Activated naive CD8-positive, alpha-beta T cell treated with anti-CD3 and anti-CD28 coated beads, Interleukin-2, amount 50 U/mL, for 24 hours (primary cell): ENCODE measurements around the gene TTC39C.

Source experiments
- ATAC-seq: fragments of 150-1000 bp; cut with Tn5 transposase; one replicate; pipeline ENCODE4 v1.10.0; 2021
- DNase-seq: peaks from one replicate; pipeline ENCODE4 v3.0.0; 2021
- H3K27ac Mint-ChIP-seq: one replicate; pipeline ENCODE4 v1.8.0; 2021; ENCODE audit warnings: mild to moderate bottlenecking, mixed read lengths
- H3K27me3 Mint-ChIP-seq: one replicate; pipeline ENCODE4 v1.8.0; 2021; ENCODE audit warnings: mixed read lengths
- H3K36me3 Mint-ChIP-seq: one replicate; pipeline ENCODE4 v1.8.0; 2021; ENCODE audit warnings: low read depth, mixed read lengths
- H3K4me1 Mint-ChIP-seq: one replicate; pipeline ENCODE4 v1.8.0; 2021; ENCODE audit warnings: mixed read lengths
- H3K4me3 Mint-ChIP-seq: one replicate; pipeline ENCODE4 v1.8.0; 2021; ENCODE audit warnings: mild to moderate bottlenecking, moderate library complexity, mixed read lengths
- H3K9me3 Mint-ChIP-seq: one replicate; pipeline ENCODE4 v1.8.0; 2021; ENCODE audit warnings: mixed read lengths

Gene TTC39C

DNA sequence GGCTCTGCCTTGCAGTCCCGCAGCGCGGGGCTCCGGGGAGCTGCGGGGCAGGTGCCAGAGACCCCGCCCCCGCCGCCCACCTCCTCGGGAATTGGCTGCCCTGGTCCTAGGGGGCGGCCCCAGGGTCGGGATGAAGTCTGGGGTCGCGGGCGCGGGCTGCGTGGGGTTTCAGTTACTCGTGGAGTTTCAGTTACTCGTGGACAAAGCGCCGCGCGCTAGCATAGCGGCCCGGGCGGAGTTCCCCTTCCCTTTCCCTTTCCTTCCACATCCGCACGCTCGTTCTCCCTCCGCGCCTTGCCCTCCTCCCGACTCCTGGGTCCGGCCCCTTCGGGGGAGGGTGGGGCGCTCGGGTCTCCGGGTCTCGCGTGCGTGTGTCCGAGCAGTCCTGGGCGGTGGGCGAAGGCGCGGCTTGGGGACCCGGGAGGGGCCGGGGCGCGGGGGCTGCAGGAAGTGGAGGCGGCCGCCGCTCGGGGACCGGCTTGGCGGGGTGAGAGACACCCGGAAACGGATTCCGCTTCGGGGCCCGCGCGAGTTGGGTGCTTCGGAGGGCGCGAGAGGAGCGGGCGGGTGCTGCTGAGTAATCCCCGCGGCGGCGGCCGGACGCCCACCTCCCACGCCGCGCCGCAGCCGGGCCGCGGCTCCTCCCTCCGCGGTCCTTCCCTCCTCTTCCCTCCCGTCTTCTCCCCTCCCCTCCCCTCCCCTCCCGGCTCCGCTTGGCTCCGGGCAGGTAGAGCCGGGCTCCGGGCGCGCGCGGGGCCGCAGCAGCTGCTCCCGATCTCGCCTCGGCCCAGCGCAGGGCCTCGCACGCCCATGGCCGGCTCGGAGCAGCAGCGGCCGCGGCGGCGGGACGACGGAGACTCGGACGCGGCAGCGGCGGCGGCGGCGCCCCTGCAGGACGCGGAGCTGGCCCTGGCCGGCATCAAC, at the start of gene TTC39C:
TTC39C (plus strand) TSS at position 693 of the 924 bp plus-strand sequence; CDS start at position 811, 118 bp downstream.
- peak within 1 kb of the TSS; percentile 85 for H3K27ac Mint-ChIP-seq
- no peaks in the 10 kb centered on the region for H3K27me3 Mint-ChIP-seq
- peaks cover 77% of the 10 kb centered on the region for H3K4me1 Mint-ChIP-seq
- peaks cover 8% of the 10 kb centered on the region for H3K36me3 Mint-ChIP-seq
- no peaks in the 10 kb centered on the region for H3K9me3 Mint-ChIP-seq
- peak within 1 kb of the TSS; percentile 94 for H3K4me3 Mint-ChIP-seq
- DNase-seq, result peak; percentile 88
- peak; percentile 63 for ATAC-seq

DNA sequence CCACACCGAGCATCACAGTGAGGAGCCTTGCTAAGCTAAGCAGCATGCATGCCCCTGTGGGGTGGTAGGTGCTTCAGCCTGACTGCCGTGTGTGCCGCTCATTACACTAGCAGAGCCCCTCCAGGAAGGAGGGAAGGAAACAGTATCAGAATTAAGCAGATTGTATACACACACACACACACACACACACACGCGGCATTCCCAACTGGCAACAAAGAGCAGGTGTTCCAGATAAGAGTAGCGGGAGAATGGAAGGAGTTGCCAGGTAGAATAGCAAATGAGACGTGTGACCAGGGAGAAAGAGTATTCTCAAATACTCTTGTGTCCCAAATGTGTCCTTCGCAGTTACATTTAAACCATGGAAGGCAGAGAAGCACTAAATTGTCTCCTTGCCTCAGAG, 47.6 kb upstream of the TTC39C start:
- Mint-ChIP-seq H3K27ac (peak overlapping the region; percentile 24), H3K27me3 (no peaks in the 10 kb centered on the region), H3K4me3 (no peak overlapping the region), H3K9me3 (no peaks in the 10 kb centered on the region), H3K4me1 (peaks cover 72% of the 10 kb centered on the region), H3K36me3 (peaks cover 5% of the 10 kb centered on the region)
- DNase-seq (no peak), ATAC-seq (no peak)

DNA sequence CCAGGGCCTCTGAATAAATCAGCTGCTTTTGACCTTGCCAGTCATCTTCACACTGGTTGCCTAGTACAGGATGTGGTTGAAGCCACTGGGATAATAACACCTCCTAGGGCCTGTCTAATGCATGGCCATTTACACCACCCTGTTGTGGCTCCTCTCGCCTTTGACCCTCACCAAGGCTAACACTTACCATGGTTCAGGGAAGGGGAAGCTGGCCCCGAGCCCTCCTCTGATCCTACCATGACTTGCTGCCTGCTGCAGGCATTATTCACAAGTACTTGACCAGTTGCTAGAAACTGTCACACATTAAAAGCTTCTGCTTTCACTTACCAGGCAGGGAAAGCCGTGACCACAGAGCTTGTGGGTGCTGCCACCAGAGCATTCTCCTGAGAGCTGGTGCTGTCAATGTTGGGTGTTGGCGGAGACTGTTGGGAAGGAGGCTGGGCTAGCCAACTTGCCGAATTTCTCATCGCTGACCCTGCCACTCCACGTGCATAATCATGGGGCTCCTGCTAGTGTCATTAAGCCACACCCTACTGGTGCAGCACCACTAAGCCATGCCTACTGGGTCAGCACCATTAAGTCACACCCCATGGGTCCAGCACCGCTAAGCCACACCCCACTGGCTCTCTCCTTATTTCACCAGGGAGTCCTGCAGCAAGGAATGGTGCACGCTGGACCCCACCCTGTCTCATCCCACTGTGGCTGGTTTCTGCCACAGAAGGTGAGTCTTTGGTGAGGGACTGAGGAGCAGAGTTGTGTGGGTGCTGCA, 47.0 kb upstream of the TTC39C start:
- no peaks in the 10 kb centered on the region for H3K27me3 Mint-ChIP-seq
- no peak overlapping the region for H3K4me3 Mint-ChIP-seq
- H3K36me3 Mint-ChIP-seq, result peaks cover 5% of the 10 kb centered on the region
- DNase-seq, result peak; percentile 47
- ATAC-seq, result peak; percentile 48
- H3K9me3 Mint-ChIP-seq, result no peaks in the 10 kb centered on the region
- peaks cover 78% of the 10 kb centered on the region for H3K4me1 Mint-ChIP-seq
- peak overlapping the region; percentile 24 for H3K27ac Mint-ChIP-seq

DNA sequence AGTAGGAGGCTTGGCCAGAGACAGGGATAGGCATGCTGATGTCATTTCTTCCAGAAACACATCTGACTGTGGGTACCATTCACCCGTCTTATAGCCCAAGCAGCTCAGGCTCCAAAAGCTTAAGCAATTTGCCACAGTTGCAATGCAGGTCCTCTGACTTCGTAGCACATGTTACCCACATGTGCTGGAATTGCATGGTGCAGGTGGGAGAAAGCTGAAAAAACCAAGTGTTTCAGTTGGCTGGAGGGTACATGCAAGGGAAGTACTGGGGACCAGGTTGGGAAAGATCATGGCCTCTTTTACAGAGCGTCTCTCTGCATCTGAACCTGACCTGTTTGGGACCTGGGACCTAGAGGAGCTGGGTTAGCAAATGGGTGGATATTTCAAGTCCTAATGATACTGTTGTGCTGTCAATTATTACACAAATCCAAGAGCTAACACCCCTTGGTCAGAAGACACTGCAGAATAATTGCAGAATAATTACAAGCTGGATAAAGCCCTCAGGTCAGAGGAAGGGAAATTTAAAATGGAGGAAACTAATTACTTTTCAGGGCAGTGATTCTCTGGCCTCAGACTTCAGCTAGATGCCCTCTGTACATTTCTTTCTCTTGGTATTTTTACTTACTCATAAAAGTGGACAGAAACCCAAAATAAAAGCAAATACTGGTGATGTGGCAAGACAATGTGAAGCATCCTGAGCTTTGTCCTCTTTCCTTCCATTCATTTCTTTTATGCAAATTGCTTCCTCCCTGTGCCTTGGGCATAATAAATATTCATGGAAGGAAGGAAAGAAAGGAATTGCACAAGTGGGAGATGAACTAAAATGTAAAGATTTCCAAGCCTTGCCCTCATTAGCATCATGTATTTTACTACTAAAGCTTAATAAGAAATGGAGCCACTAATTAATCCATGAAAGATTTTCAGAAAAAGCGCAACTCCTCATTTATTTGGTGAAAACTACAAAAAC, 45.6 kb upstream of the TTC39C start:
- Mint-ChIP-seq H3K36me3 (peaks cover 5% of the 10 kb centered on the region), H3K27me3 (no peaks in the 10 kb centered on the region), H3K27ac (no peak overlapping the region), H3K9me3 (no peaks in the 10 kb centered on the region), H3K4me1 (peaks cover 83% of the 10 kb centered on the region), H3K4me3 (no peak overlapping the region)
- no peak for ATAC-seq
- no peak for DNase-seq

DNA sequence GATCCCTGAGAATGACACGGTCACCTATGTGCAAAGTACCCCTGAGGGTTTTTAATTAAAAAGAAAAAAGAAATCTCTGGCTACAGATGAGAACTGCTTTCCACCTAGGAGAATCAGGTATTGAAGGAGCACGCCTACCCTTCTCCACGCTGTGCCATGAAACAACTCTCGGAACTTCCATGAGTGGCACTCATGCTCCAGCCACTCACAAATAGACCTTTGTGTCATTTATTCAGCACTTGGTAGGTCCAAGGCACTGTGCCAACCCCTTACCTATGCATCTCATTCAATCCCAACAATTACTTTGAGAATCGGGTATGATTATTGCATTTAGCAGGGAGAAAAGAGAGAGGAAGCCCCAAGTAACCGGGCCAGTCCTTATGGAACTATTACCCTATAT, 44.9 kb upstream of the TTC39C start:
- H3K9me3 Mint-ChIP-seq, result no peaks in the 10 kb centered on the region
- H3K4me1 Mint-ChIP-seq, result peaks cover 75% of the 10 kb centered on the region
- H3K4me3 Mint-ChIP-seq, result no peak overlapping the region
- no peak overlapping the region for H3K27ac Mint-ChIP-seq
- ATAC-seq (no peak), DNase-seq (no peak)
- peaks cover 5% of the 10 kb centered on the region for H3K36me3 Mint-ChIP-seq
- H3K27me3 Mint-ChIP-seq, result no peaks in the 10 kb centered on the region

DNA sequence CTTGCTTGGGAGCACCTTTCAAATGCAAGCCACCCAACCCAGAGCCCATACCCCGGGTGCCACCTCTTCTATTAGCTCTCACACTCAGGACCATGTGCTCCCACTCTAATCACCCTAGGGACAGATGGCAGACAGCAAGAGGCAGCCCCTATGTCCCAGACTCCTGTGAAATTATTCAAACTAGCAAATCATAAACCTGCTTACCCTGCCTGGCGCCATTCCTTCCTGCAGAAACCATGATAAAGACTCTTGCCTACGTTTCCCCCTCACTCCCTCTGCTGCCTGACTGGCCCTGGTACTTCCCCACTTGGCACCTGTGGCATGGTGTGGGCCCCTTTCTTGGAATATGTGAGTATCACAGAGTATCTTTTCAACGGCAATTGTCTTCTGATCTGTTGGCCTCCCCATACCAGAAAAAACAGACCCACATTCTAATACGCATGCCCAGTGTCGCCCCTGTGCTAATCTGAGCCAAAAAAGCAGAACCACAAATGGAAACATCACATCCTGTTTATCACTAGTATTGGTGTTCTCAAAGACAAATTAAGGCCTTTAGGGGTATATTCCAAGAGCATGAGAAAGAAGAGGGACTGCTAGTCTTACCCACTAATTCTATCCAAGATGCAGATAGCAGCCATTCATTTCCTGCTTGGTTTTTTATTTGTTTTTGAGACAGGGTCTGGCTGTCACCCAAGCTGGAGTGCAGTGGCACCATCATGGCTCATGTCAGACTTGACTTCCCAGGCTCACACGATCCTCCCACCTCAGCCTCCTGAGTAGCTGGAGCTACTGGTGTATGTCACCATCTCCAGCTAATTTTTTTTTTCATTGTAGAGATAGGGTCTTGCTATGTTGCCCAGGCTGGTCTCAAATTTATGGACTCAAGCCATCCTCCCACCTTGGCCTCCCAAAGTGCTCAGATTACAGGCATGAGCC, 44.1 kb upstream of the TTC39C start:
- no peaks in the 10 kb centered on the region for H3K27me3 Mint-ChIP-seq
- H3K27ac Mint-ChIP-seq, result peak overlapping the region; percentile 89
- H3K4me1 Mint-ChIP-seq, result peaks cover 69% of the 10 kb centered on the region
- ATAC-seq (peak; percentile 76), DNase-seq (peak; percentile 58)
- peak overlapping the region; percentile 47 for H3K4me3 Mint-ChIP-seq
- H3K36me3 Mint-ChIP-seq, result peaks cover 5% of the 10 kb centered on the region
- no peaks in the 10 kb centered on the region for H3K9me3 Mint-ChIP-seq

DNA sequence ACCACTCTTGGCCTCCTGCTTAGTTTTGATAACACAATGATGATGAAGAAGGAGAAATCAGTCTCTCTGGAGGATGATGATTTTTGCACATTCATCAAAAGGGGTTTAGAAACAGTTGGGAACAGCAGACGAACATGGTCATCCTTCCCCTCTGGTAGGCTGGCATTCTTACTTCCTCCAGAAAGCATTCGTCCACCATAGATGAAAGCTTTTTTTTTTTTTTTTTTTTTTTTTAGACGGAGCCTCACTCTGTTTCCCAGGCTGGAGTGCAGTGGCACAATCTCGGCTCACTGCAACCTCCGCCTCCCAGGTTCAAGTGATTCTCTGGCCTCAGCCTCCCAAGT, 43.5 kb upstream of the TTC39C start:
- no peak for DNase-seq
- Mint-ChIP-seq H3K9me3 (no peaks in the 10 kb centered on the region), H3K36me3 (peaks cover 5% of the 10 kb centered on the region), H3K4me1 (peaks cover 63% of the 10 kb centered on the region), H3K27ac (peak overlapping the region; percentile 89), H3K27me3 (no peaks in the 10 kb centered on the region), H3K4me3 (peak overlapping the region; percentile 47)
- ATAC-seq, result no peak

DNA sequence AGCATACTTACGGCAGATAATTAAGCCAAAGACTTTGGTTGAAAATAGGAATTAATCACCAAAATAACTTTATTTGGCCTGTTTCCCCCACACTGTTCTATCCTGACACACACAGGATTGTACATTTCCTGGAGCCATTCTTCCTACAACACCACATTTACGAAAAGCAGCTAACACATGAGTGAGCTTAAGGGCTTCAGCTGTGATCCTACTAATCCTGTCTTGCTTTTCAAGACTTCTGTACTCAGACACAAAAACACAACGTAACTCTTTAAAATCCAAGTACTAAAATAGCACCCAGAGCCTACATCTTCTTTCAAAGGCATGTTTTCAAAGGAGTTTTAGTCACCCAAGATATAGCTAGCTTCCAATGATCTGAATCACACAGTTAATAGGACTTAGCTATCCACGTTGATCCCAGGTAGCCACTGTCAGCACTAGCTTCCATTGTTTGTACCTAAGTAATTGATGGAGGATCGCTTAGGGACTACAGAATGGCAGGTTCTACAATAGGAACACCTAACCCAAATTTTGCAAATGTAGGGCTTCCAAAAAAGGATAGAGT, 42.8 kb upstream of the TTC39C start:
- Mint-ChIP-seq H3K9me3 (no peaks in the 10 kb centered on the region), H3K4me3 (no peak overlapping the region), H3K27me3 (no peaks in the 10 kb centered on the region), H3K4me1 (peaks cover 60% of the 10 kb centered on the region), H3K27ac (peak overlapping the region; percentile 17), H3K36me3 (peaks cover 5% of the 10 kb centered on the region)
- ATAC-seq (no peak), DNase-seq (no peak)

DNA sequence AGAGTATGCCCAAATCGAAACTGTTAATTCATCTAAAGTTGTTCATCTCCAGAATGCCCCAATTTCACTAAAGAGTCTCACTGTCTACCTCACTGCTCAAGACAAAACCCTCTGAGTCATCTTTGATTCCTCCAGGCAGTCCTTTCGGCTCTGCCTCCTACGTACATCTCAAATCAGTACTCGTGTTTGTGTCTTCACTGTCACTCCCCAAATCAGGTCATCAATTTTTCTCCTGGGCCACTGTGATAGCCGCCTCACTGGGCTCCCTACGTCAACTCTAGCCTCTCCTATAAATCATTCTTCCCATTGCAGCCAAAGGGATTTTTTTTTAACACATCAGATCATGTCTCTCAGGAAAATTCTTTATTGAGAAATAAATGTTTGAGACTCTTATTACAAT, 42.1 kb upstream of the TTC39C start:
- ATAC-seq (peak; percentile 78), DNase-seq (no peak)
- H3K9me3 Mint-ChIP-seq, result peaks cover 6% of the 10 kb centered on the region
- peaks cover 5% of the 10 kb centered on the region for H3K36me3 Mint-ChIP-seq
- peak overlapping the region; percentile 21 for H3K27ac Mint-ChIP-seq
- peaks cover 58% of the 10 kb centered on the region for H3K4me1 Mint-ChIP-seq
- H3K27me3 Mint-ChIP-seq, result no peaks in the 10 kb centered on the region
- no peak overlapping the region for H3K4me3 Mint-ChIP-seq

DNA sequence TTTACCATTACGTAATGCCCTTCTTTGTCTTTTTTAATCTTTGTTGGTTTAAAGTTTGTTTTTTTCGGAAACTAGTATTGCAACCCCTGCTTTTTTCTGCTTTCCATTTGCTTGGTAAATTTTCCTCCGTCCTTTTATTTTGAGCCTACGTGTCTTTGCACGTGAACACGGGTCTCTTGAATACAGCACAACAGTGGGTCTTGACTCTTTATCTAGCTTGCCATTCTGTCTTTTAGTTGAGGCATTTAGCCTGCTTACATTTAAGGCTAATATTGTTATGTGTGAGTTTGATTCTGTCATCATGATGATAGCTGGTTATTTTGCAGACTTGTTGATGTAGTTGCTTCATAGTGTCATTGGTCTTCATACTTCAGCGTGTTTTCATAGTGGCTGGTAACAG, 37.5 kb upstream of the TTC39C start:
- Mint-ChIP-seq H3K9me3 (peaks cover 10% of the 10 kb centered on the region), H3K27me3 (no peaks in the 10 kb centered on the region), H3K4me3 (no peak overlapping the region), H3K36me3 (no peaks in the 10 kb centered on the region), H3K27ac (no peak overlapping the region), H3K4me1 (peaks cover 35% of the 10 kb centered on the region)
- DNase-seq, result no peak
- no peak for ATAC-seq

DNA sequence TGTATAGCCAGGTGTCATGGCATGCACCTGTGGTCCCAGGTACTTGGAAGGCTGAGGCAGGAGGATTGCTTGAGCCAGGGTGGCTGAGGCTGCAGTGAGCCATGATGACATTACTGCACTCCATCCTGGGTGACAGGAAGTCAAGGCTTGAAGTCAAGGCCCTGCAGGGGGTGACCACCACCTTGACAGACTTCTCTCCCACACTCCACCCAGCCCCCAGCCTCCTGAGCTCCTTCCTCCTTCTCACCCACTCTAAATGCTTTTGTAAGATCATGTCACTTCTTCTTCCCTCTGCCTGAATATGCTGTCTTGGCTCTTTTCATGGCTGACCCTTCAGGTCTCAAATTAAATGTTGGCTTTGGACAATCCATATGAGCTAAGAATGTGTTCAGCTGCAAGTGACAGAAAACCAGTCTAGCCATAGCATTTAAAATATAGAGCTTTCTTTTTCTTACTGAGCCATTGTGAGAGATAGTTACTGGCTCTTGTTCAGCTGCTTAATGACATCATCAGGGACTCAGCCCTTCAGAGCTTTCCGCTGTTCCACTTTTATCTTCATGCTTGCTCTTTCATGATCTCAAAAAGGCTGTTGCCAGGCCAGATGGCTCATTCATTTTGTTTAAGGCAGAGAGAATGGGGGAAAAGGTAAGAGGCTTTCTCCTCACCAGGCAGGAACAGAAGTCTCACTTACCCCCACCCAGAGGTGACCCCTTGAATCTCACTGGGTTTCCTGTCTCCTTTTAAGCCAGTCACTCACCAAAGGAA, 36.7 kb upstream of the TTC39C start:
- Mint-ChIP-seq H3K4me1 (peaks cover 35% of the 10 kb centered on the region), H3K4me3 (no peak overlapping the region), H3K9me3 (peaks cover 10% of the 10 kb centered on the region), H3K36me3 (no peaks in the 10 kb centered on the region), H3K27me3 (no peaks in the 10 kb centered on the region), H3K27ac (peak overlapping the region; percentile 55)
- ATAC-seq, result peak; percentile 54
- no peak for DNase-seq

DNA sequence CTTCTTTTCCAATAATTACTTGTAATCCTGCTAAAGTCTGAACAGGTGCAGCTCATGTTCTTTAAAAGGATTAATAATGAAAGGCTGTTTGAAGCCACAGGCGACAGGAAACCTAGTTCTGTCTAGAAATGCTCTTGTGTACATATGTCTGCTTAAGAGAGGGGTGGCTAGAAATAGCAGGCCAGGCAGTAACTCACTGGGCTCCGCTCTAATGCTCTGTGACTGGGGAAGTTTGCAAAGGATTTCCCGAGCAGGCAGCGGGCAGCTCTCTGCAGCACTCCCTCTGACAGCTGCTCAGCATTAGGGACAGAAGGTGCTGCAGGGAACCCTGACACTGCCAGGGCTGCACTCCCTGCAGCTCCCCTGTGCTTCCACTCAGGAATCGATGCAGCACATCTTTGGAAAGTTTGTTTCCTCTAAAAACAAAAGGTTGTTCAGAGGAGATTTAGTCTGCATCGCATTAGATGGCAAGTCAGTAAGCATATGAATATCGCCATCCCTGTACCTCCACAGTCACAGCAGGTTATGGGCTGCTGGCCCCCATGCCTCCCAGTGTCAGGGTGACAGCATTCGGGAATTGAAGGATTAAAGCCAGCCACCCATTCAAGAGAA, 33.1 kb upstream of the TTC39C start:
- no peak overlapping the region for H3K4me3 Mint-ChIP-seq
- peaks cover 18% of the 10 kb centered on the region for H3K9me3 Mint-ChIP-seq
- H3K36me3 Mint-ChIP-seq, result no peaks in the 10 kb centered on the region
- no peak for DNase-seq
- peak overlapping the region; percentile 32 for H3K27ac Mint-ChIP-seq
- no peaks in the 10 kb centered on the region for H3K27me3 Mint-ChIP-seq
- ATAC-seq, result no peak
- H3K4me1 Mint-ChIP-seq, result peaks cover 50% of the 10 kb centered on the region
